Muscle of leg (tissue), 11 donors: ENCODE measurements around the gene DNAH11. TPM values are rescaled to one million over a fixed set of nuclear protein-coding genes. Genes with fewer than 3 reads are reported as not detected.

Experiments used
- DNase-seq: peaks from one replicate; pipeline ENCODE4 v3.0.0; 2013
- H3K27ac ChIP-seq: one replicate; pipeline ENCODE4 v1.5.1; 2013; ENCODE audit warnings: mild to moderate bottlenecking, low read length, control low read depth
- H3K27me3 ChIP-seq: one replicate; pipeline ENCODE4 v1.6.1; 2013; ENCODE audit warnings: low read length; ENCODE audit not compliant: control insufficient read depth, insufficient read depth
- H3K36me3 ChIP-seq: one replicate; pipeline ENCODE4 v1.6.1; 2013; ENCODE audit warnings: low read length; ENCODE audit not compliant: control insufficient read depth, insufficient read depth
- H3K4me1 ChIP-seq: one replicate; pipeline ENCODE4 v1.6.1; 2013; ENCODE audit warnings: low read length; ENCODE audit not compliant: control insufficient read depth, insufficient read depth
- H3K4me3 ChIP-seq: one replicate; pipeline ENCODE4 v1.5.1; 2013; ENCODE audit warnings: low read length, control low read depth
- H3K9me3 ChIP-seq: replicated peaks from 2 replicates; pipeline ENCODE4 v1.6.1; 2013; ENCODE audit warnings: low read depth, low read length; ENCODE audit not compliant: control insufficient read depth
- WGBS: methylation state at CpG from one replicate; pipeline ENCODE4 v1.1.5; 2013; ENCODE audit warnings: missing lambda C conversion rate; ENCODE audit not compliant: insufficient coverage; 5-methylcytosine and 5-hydroxymethylcytosine counted together
- polyA plus RNA-seq, 8 donors: library from polyadenylated mRNA; unstranded; fragments of 120-200 nt; gene quantifications; one replicate each; pipeline versions ENCODE4 v1.2.1 to v1.2.3, GENCODE V29; 2013; ENCODE audit warnings: inconsistent platforms in 1 of 8, low replicate concordance in 1 of 8; ENCODE audit not compliant: insufficient read length in 8 of 8, insufficient read depth in 1 of 8
- total RNA-seq: library from RNA; stranded (reverse); fragments of 120-200 nt; gene quantifications from one replicate; pipeline ENCODE4 v1.2.4, GENCODE V29; 2013

DNAH11 gene
- total and polyA plus RNA-seq, 9 donors, result 0.13 to 0.83 (median 0.54) TPM

GRCh38 chr7:21580073-21580521, 37.3 kb downstream of the DNAH11 start:
- no peak overlapping the region for H3K27ac ChIP-seq

GRCh38 chr7:21585070-21585724, 42.4 kb downstream of the DNAH11 start:
- no peaks in the 10 kb centered on the region for H3K27me3 ChIP-seq
- DNase-seq, result no peak
- H3K4me3 ChIP-seq, result no peak overlapping the region
- H3K36me3 ChIP-seq, result no peaks in the 10 kb centered on the region
- H3K4me1 ChIP-seq, result no peaks in the 10 kb centered on the region
- H3K27ac ChIP-seq, result no peak overlapping the region
- no peaks in the 10 kb centered on the region for H3K9me3 ChIP-seq
- 87% methylated on average over 2 of the region's 6 CpGs for WGBS

More at GRCh38 chr7:21580073-21580521, 37.3 kb downstream of the DNAH11 start:
- H3K4me1 ChIP-seq, result no peaks in the 10 kb centered on the region
- H3K36me3 ChIP-seq, result no peaks in the 10 kb centered on the region
- no CpG with 5 or more reads among the region's 4 CpGs for WGBS
- no peaks in the 10 kb centered on the region for H3K9me3 ChIP-seq
- no peak overlapping the region for H3K4me3 ChIP-seq
- peak; percentile 25 for DNase-seq
- H3K27me3 ChIP-seq, result no peaks in the 10 kb centered on the region

GRCh38 chr7:21587139-21587784, 44.4 kb downstream of the DNAH11 start:
- Histone ChIP-seq H3K27ac (no peak overlapping the region), H3K36me3 (no peaks in the 10 kb centered on the region), H3K4me1 (no peaks in the 10 kb centered on the region), H3K4me3 (no peak overlapping the region), H3K27me3 (no peaks in the 10 kb centered on the region), H3K9me3 (no peaks in the 10 kb centered on the region)
- WGBS, result 47% methylated on average over 2 of the region's 4 CpGs
- no peak for DNase-seq

- no peak overlapping the region for H3K4me3 ChIP-seq
- DNase-seq, result no peak
- WGBS, result 75% methylated on average over 1 of the region's 4 CpGs
- no peaks in the 10 kb centered on the region for H3K4me1 ChIP-seq
- no peaks in the 10 kb centered on the region for H3K36me3 ChIP-seq
- no peaks in the 10 kb centered on the region for H3K27me3 ChIP-seq
- H3K9me3 ChIP-seq, result no peaks in the 10 kb centered on the region
- H3K27ac ChIP-seq, result no peak overlapping the region
Observed at GRCh38 chr7:21596801-21597200, 54.0 kb downstream of the DNAH11 start.

GRCh38 chr7:21603462-21603861, 60.6 kb downstream of the DNAH11 start:
- H3K4me1 ChIP-seq, result no peaks in the 10 kb centered on the region
- no peaks in the 10 kb centered on the region for H3K9me3 ChIP-seq
- no peak overlapping the region for H3K4me3 ChIP-seq
- no peak for DNase-seq
- H3K27me3 ChIP-seq, result no peaks in the 10 kb centered on the region
- no peaks in the 10 kb centered on the region for H3K36me3 ChIP-seq
- H3K27ac ChIP-seq, result no peak overlapping the region

- Histone ChIP-seq H3K36me3 (no peaks in the 10 kb centered on the region), H3K9me3 (no peaks in the 10 kb centered on the region), H3K4me1 (no peaks in the 10 kb centered on the region), H3K27me3 (no peaks in the 10 kb centered on the region), H3K4me3 (no peak overlapping the region), H3K27ac (no peak overlapping the region)
- 78% methylated on average over 1 of the region's 5 CpGs for WGBS
- DNase-seq, result no peak
Observed at GRCh38 chr7:21603972-21604749, 61.3 kb downstream of the DNAH11 start.

GRCh38 chr7:21605008-21605585, 62.3 kb downstream of the DNAH11 start:
- Histone ChIP-seq H3K9me3 (no peaks in the 10 kb centered on the region), H3K27me3 (no peaks in the 10 kb centered on the region)
- WGBS, result no CpG with 5 or more reads among the region's 3 CpGs

GRCh38 chr7:21608465-21608864, 65.6 kb downstream of the DNAH11 start:
- H3K4me3 ChIP-seq, result no peak overlapping the region
- no CpG with 5 or more reads among the region's 3 CpGs for WGBS
- no peaks in the 10 kb centered on the region for H3K27me3 ChIP-seq
- no peaks in the 10 kb centered on the region for H3K4me1 ChIP-seq
- H3K9me3 ChIP-seq, result no peaks in the 10 kb centered on the region
- no peak for DNase-seq
- no peak overlapping the region for H3K27ac ChIP-seq
- H3K36me3 ChIP-seq, result no peaks in the 10 kb centered on the region

More at GRCh38 chr7:21605008-21605585, 62.3 kb downstream of the DNAH11 start:
- no peaks in the 10 kb centered on the region for H3K36me3 ChIP-seq
- H3K4me1 ChIP-seq, result no peaks in the 10 kb centered on the region
- H3K27ac ChIP-seq, result no peak overlapping the region
- no peak for DNase-seq
- H3K4me3 ChIP-seq, result no peak overlapping the region

- 64% methylated on average over 1 of the region's 4 CpGs for WGBS
- Histone ChIP-seq H3K27ac (no peak overlapping the region), H3K9me3 (no peaks in the 10 kb centered on the region), H3K4me3 (no peak overlapping the region), H3K27me3 (no peaks in the 10 kb centered on the region), H3K36me3 (no peaks in the 10 kb centered on the region), H3K4me1 (no peaks in the 10 kb centered on the region)
- DNase-seq, result no peak
Observed at GRCh38 chr7:21611129-21611528, 68.3 kb downstream of the DNAH11 start.

- Histone ChIP-seq H3K27me3 (no peaks in the 10 kb centered on the region), H3K4me1 (no peaks in the 10 kb centered on the region), H3K27ac (no peak overlapping the region), H3K9me3 (no peaks in the 10 kb centered on the region), H3K36me3 (no peaks in the 10 kb centered on the region), H3K4me3 (no peak overlapping the region)
- DNase-seq, result no peak
- 0% methylated on average over 1 of the region's 2 CpGs for WGBS
Observed at GRCh38 chr7:21616091-21616490, 73.3 kb downstream of the DNAH11 start.
